GM23338 (cell line): Measurements from ENCODE around the gene ACP6. TPM values are rescaled to one million over a fixed set of nuclear protein-coding genes. Genes with fewer than 3 reads are reported as not detected.

Source experiments
- ATAC-seq: fragments of 200-7000 bp; cut with Tn5 transposase; 3 replicates; pipeline ENCODE4 v1.9.1; 2020
- DNase-seq: peaks from one replicate; pipeline ENCODE4 v3.0.0-alpha.2; 2015; ENCODE audit warnings: low spot score
- H2AFZ ChIP-seq: fragments of 200-600 bp; sonication (generic); 2 replicates; pipeline ENCODE4 v1.8.0; 2016; ENCODE audit warnings: antibody characterized with exemption, mild to moderate bottlenecking, moderate library complexity
- H3F3A ChIP-seq: fragments of 200-600 bp; sonication (generic); replicated peaks from 2 replicates; pipeline ENCODE4 v1.8.0; 2017; ENCODE audit warnings: antibody characterized with exemption, mixed run types, low read depth
- H3K27ac ChIP-seq: fragments of 200-600 bp; sonication (generic); 2 replicates; pipeline ENCODE4 v1.6.1; 2016; ENCODE audit warnings: low read depth
- H3K27me3 ChIP-seq: fragments of 200-600 bp; sonication (generic); 2 replicates; pipeline ENCODE4 v1.8.0; 2016; ENCODE audit warnings: mild to moderate bottlenecking, mixed run types, moderate library complexity; ENCODE audit not compliant: insufficient read depth
- H3K36me3 ChIP-seq: fragments of 200-600 bp; sonication (generic); 2 replicates; pipeline ENCODE4 v1.8.0; 2016; ENCODE audit warnings: mild to moderate bottlenecking; ENCODE audit not compliant: insufficient read depth
- H3K4me1 ChIP-seq: fragments of 200-600 bp; sonication (generic); 2 replicates; pipeline ENCODE4 v1.8.0; 2016; ENCODE audit warnings: mild to moderate bottlenecking, moderate library complexity; ENCODE audit not compliant: insufficient read depth
- H3K4me2 ChIP-seq: fragments of 200-600 bp; sonication (generic); 2 replicates; pipeline ENCODE4 v1.7.1; 2017; ENCODE audit warnings: mixed run types
- H3K4me3 ChIP-seq: fragments of 200-600 bp; sonication (generic); 2 replicates; pipeline ENCODE4 v1.6.1; 2016; ENCODE audit warnings: mixed run types
- H3K79me2 ChIP-seq: fragments of 200-600 bp; sonication (generic); replicated peaks from 2 replicates; pipeline ENCODE4 v1.8.0; 2017; ENCODE audit warnings: mild to moderate bottlenecking; ENCODE audit not compliant: insufficient read depth
- H3K9me2 ChIP-seq: fragments of 200-600 bp; sonication (generic); 2 replicates; pipeline ENCODE4 v1.8.0; 2017; ENCODE audit not compliant: insufficient read depth
- H4K20me1 ChIP-seq: fragments of 200-600 bp; sonication (generic); replicated peaks from 2 replicates; pipeline ENCODE4 v1.8.0; 2017; ENCODE audit warnings: mild to moderate bottlenecking; ENCODE audit not compliant: insufficient read depth
- H3K27ac Mint-ChIP-seq: 2 replicates; pipeline ENCODE4 v1.8.0; 2020; ENCODE audit warnings: inconsistent platforms, mild to moderate bottlenecking, moderate library complexity, mixed read lengths
- H3K27me3 Mint-ChIP-seq: 3 replicates; pipeline ENCODE4 v1.8.0; 2022; ENCODE audit warnings: low read depth, mild to moderate bottlenecking, moderate library complexity, mixed read lengths, inconsistent platforms; ENCODE audit not compliant: insufficient read depth, poor library complexity
- H3K36me3 Mint-ChIP-seq: 3 replicates; pipeline ENCODE4 v1.8.0; 2021; ENCODE audit warnings: low read depth, mild to moderate bottlenecking, inconsistent platforms, moderate library complexity, mixed read lengths
- H3K4me1 Mint-ChIP-seq: 3 replicates; pipeline ENCODE4 v1.8.0; 2020; ENCODE audit warnings: mild to moderate bottlenecking, inconsistent platforms, mixed read lengths
- H3K4me3 Mint-ChIP-seq: 3 replicates; pipeline ENCODE4 v1.8.0; 2021; ENCODE audit warnings: moderate library complexity, mild to moderate bottlenecking, inconsistent platforms, mixed read lengths
- H3K9me3 Mint-ChIP-seq: 3 replicates; pipeline ENCODE4 v1.8.0; 2020; ENCODE audit warnings: moderate library complexity, mild to moderate bottlenecking, inconsistent platforms, mixed read lengths
- EZH2 ChIP-seq: fragments of 200-600 bp; sonication (generic); IDR thresholded peaks from one replicate; pipeline ENCODE4 v1.8.0; 2017; ENCODE audit warnings: antibody characterized with exemption, mild to moderate bottlenecking, low read depth; ENCODE audit not compliant: unreplicated experiment
- EZH2phosphoT487 ChIP-seq: fragments of 200-600 bp; sonication (generic); IDR thresholded peaks from one replicate; pipeline ENCODE4 v1.8.1; 2018; ENCODE audit warnings: antibody characterized with exemption; ENCODE audit not compliant: unreplicated experiment
- JUNB ChIP-seq: IDR thresholded peaks from one replicate; pipeline ENCODE4 v1.6.1; 2016; ENCODE audit warnings: antibody characterized with exemption; ENCODE audit not compliant: unreplicated experiment
- POLR2AphosphoS5 ChIP-seq: IDR thresholded peaks from 2 replicates; pipeline ENCODE4 v1.6.1; 2016; ENCODE audit warnings: antibody characterized with exemption, low read depth
- STAT1 ChIP-seq: IDR thresholded peaks from one replicate; pipeline ENCODE4 v1.6.1; 2016; ENCODE audit warnings: antibody characterized with exemption; ENCODE audit not compliant: unreplicated experiment
- ZNF114 ChIP-seq: fragments of 250-450 bp; sonication (Bioruptor Pico); IDR thresholded peaks from 2 replicates; pipeline ENCODE4 v1.5.0; 2020; ENCODE audit warnings: mild to moderate bottlenecking, moderate library complexity
- polyA plus RNA-seq: library from polyadenylated mRNA; unstranded; fragments of >200 nt; fragmentation: Nextera tagmentation; extraction: Ambion mirVana; gene quantifications from 2 replicates; pipeline ENCODE4 v1.2.1, GENCODE V29; 2016
- total RNA-seq: library from RNA; depleted of rRNA; stranded (reverse); fragments of >200 nt; shearing (Covaris generic); gene quantifications from 2 replicates; pipeline ENCODE4 v1.2.3, GENCODE V29; 2014
- TF ChIP-seq, protein P1 (sequence below), 2 experiments: fragments of 200-600 bp in 1 of 2; sonication (generic) in 1 of 2; conservative IDR thresholded peaks; 2 replicates each; pipeline versions ENCODE4 v1.5.1 to v1.6.1; 2016 to 2017; ENCODE audit warnings: antibody characterized with exemption in 2 of 2, low read depth in 2 of 2, mild to moderate bottlenecking in 2 of 2, moderate library complexity in 1 of 2
- TF ChIP-seq, protein P2 (sequence below): IDR thresholded peaks from one replicate; pipeline ENCODE4 v1.6.1; 2018; ENCODE audit warnings: antibody characterized with exemption; ENCODE audit not compliant: unreplicated experiment

Gene ACP6
- total and polyA plus RNA-seq, 2 experiments from 2014 or later, result 20.6 to 26.5 TPM

DNA sequence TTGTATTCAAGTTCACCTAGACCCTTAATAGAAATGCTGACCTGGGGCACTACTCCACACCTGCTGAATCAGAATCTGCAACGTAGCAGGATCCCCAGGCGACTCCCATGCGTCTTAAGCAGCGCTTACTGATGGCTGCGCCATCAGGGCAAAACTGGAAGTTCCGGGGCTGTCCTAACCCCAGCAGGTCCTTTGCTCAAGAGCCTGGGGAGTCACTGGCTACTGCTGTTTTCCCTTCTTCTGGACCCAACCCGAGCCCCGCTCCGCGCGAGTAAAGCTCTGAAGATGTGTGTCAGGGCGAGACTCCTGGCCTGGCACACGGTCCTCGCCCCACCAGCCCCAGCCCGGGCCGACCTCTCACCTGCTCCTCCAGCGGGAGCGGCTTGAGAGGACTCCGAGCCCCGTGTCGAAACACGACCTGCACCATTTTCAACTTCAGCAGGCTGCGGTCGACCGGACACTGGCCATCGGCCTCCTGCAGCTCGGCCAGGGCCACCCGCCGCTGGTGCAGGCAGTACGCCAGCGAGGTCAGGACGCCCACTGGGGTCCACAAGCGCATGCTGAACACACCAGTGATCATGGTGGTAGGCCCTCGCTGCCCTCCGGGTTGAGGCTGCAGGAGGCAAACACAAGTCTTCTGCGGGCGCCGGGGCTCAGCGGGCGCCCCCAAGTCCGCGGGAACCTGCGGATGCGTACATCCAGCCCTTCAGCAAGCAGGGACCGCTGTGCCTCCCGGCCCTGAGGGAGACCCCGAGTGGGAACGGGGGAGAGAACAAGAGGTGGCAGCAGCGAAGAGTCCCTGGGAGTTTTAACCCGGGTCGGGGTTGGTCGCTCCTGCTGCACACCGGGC is 630 bp downstream of the ACP6 start (continued):
- TF ChIP-seq, protein P1, sequence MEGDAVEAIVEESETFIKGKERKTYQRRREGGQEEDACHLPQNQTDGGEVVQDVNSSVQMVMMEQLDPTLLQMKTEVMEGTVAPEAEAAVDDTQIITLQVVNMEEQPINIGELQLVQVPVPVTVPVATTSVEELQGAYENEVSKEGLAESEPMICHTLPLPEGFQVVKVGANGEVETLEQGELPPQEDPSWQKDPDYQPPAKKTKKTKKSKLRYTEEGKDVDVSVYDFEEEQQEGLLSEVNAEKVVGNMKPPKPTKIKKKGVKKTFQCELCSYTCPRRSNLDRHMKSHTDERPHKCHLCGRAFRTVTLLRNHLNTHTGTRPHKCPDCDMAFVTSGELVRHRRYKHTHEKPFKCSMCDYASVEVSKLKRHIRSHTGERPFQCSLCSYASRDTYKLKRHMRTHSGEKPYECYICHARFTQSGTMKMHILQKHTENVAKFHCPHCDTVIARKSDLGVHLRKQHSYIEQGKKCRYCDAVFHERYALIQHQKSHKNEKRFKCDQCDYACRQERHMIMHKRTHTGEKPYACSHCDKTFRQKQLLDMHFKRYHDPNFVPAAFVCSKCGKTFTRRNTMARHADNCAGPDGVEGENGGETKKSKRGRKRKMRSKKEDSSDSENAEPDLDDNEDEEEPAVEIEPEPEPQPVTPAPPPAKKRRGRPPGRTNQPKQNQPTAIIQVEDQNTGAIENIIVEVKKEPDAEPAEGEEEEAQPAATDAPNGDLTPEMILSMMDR (conservative IDR thresholded peaks at IDR 0.05; ENCODE audit: low read depth in 2 of 2), result no peak
- TF ChIP-seq EZH2 (no peak), POLR2AphosphoS5 (no peak), STAT1 (no peak), EZH2phosphoT487 (no peak), JUNB (no peak)
- TF ChIP-seq, protein P2, sequence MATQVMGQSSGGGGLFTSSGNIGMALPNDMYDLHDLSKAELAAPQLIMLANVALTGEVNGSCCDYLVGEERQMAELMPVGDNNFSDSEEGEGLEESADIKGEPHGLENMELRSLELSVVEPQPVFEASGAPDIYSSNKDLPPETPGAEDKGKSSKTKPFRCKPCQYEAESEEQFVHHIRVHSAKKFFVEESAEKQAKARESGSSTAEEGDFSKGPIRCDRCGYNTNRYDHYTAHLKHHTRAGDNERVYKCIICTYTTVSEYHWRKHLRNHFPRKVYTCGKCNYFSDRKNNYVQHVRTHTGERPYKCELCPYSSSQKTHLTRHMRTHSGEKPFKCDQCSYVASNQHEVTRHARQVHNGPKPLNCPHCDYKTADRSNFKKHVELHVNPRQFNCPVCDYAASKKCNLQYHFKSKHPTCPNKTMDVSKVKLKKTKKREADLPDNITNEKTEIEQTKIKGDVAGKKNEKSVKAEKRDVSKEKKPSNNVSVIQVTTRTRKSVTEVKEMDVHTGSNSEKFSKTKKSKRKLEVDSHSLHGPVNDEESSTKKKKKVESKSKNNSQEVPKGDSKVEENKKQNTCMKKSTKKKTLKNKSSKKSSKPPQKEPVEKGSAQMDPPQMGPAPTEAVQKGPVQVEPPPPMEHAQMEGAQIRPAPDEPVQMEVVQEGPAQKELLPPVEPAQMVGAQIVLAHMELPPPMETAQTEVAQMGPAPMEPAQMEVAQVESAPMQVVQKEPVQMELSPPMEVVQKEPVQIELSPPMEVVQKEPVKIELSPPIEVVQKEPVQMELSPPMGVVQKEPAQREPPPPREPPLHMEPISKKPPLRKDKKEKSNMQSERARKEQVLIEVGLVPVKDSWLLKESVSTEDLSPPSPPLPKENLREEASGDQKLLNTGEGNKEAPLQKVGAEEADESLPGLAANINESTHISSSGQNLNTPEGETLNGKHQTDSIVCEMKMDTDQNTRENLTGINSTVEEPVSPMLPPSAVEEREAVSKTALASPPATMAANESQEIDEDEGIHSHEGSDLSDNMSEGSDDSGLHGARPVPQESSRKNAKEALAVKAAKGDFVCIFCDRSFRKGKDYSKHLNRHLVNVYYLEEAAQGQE, result no peak

DNA sequence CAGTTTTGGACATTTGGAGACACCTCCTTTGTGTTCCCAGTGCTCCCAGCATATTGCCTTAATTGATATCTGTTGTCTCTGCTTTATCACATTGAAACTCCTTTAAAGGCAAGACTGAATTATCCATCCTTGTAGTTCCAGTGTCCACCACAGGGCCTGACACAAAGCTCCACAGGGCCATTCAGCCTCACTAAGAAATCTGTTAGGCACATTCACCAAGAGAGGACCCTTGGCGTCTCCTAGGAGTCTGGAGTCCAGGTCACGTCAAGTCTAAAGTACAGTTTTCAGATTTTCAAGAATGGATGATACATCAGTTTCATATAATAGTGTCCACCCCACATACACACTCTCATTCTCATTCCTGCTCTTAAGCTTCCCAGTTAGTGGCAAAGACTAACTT is 4.8 kb downstream of the ACP6 start:
- H2AFZ ChIP-seq, result no peak overlapping the region
- no peaks in the 10 kb centered on the region; the same call in 1 of the 2 replicates for H4K20me1 ChIP-seq
- H3K36me3 Mint-ChIP-seq, result peaks cover 29% of the 10 kb centered on the region
- DNase-seq (peak; percentile 51), ATAC-seq (no peak)
- H3F3A ChIP-seq, result no peaks in the 10 kb centered on the region
- H3K27ac ChIP-seq, result no peak overlapping the region
- H3K27ac Mint-ChIP-seq, result no peak overlapping the region
- H3K4me3 Mint-ChIP-seq, result no peak overlapping the region
- no peaks in the 10 kb centered on the region for H3K27me3 ChIP-seq
- 0 out of 3 replicates have a peak, but pooled peaks cover 3% of the 10 kb centered on the region for H3K9me3 Mint-ChIP-seq
- H3K36me3 ChIP-seq, result no peaks in the 10 kb centered on the region
- peaks cover 36% of the 10 kb centered on the region for H3K79me2 ChIP-seq
- no peak overlapping the region for H3K4me2 ChIP-seq
- H3K4me1 Mint-ChIP-seq, result peaks cover 24% of the 10 kb centered on the region
- H3K4me3 ChIP-seq, result no peak overlapping the region
- H3K4me1 ChIP-seq, result peaks cover 7% of the 10 kb centered on the region
- no peak for TF ChIP-seq ZNF114 (CRISPR knock-in tag)
- TF ChIP-seq, protein P1 (conservative IDR thresholded peaks at IDR 0.05; ENCODE audit: low read depth in 2 of 2), result peak; percentile 11 to 47
- no peaks in the 10 kb centered on the region for H3K27me3 Mint-ChIP-seq
- peaks cover 4% of the 10 kb centered on the region; the same call in 1 of the 2 replicates for H3K9me2 ChIP-seq
